ENCODE measurements around the gene KLF11.

Gene KLF11

GRCh38 chr2:10043256-10043905, at the start of gene KLF11:
Gene KLF11 (plus strand): TSS chr2:10043550. CDS start chr2:10043717, 167 bp downstream.
- DNase-seq (ENCODE audit: low spot score): peak; percentile 81

- no peak for DNase-seq (ENCODE audit: low spot score)
Observed at GRCh38 chr2:9994462-9994861, 48.9 kb upstream of the KLF11 start.

- no peak for DNase-seq (ENCODE audit: low spot score)
Observed at GRCh38 chr2:9995059-9995458, 48.3 kb upstream of the KLF11 start.

DNA sequence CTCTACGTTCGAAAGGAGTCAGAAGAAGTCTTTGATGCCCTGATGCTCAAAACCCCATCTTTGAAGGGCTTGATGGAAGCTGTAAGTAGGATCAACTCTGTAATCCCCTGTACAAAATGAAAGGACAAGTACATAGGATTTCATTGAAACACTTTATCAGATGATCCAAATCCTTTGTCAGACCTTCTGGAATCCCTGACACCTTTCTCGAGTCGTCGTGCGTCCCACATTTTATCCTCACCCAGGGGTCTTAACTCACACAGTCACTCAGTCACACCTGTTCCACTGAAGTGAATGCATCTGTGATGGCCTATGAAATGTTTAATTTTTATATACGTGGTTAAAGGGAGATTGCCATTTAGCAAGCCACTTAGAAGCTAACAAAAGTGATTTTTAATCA, 47.0 kb upstream of the KLF11 start:
- no peak for DNase-seq (ENCODE audit: low spot score)

DNA sequence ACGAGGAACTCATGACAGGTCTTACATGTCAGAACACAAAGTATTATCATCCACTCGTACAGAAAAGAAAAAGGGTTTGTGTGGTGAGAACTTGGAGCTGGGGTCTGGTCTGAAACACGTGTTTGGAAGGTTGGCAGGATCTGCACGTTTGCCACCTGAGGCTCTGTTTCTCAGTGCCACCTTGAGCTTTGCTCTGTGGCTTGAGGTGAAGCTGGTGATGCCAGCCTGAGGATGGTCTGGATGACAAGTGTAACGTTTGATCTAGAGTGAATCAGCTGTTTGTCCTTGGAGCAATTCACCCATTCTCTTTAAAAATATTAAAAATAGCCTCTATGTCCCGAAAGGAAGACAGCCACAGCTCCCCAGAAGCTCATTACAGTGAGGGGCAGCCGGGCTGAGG, 45.4 kb upstream of the KLF11 start:
- no peak for DNase-seq (ENCODE audit: low spot score)

DNA sequence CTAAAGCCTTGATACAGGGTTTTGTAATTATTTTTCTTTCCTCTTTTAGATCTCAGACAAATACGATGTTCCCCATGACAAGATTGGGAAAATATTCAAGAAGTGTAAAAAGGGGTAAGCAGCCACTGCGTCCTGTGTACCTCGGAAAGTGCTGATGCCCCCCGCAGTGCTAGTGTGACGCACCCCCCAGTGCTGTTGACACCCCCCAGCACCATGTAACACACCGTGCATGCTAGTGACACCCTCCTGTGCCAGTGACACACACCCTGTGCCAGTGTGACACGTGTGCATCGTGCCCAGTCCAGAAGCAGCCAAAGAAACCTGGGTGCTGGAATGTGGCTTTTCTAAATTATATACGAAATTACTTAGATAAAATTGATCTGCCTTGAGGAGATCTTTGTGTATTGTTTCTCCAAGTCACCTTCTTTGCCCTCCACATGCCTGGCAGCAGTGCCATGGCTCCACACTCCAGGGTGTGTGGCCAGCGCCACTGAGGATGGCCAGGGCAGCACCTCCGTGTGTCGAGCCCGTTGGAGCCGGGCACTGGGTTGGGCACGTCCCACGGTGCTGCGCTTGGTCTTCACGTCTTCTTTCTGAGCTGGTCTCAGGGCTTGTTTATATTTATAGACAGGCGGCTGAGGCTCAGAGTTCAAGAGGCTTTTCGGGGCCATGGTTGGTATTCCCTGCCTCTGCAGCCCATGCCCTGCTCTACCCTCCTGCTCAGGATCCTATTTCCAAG, 44.3 kb upstream of the KLF11 start:
- no peak for DNase-seq (ENCODE audit: low spot score)

DNA sequence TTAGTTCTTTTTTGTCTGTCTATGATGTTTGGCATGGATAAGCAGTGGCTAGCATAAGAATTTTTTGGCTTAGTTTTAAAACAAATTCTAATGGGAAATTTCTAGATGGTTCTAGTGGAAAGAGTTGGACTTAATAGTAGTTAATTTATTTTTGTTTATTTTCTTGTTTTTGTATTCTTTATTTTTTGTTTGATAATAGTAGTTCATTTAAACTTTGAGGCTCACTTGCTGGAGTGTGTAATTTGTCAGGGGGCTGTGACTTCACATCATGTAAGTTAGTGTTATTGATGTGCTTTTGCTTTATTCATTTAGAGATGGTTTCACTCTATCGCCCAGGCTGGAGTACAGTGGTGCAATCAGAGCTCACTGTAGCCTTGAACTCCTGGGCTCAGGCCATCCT, 43.7 kb upstream of the KLF11 start:
- DNase-seq (ENCODE audit: low spot score): no peak

- no peak for DNase-seq (ENCODE audit: low spot score)
Observed at GRCh38 chr2:10000541-10000940, 42.8 kb upstream of the KLF11 start.

- no peak for DNase-seq (ENCODE audit: low spot score)
Observed at GRCh38 chr2:10001586-10001985, 41.8 kb upstream of the KLF11 start.

DNA sequence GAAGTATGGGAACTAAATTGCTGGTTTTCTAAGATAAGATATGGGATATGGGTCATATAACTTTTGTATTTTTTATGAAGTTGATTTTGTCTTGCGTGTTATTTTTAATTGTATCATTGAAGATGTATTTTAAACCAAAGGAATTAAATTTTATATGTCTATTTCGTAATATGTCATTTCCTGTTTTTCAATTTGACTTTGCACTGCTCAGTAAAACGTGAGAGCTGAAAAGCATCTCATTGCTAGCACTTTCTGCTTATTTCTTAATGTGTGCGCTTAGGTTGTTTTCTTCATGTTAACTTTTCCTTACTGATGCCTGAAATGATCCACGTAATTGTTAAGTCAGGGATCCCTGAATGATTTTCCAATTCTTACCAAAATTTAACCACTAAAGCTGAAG, 41.2 kb upstream of the KLF11 start:
- DNase-seq (ENCODE audit: low spot score): no peak

DNA sequence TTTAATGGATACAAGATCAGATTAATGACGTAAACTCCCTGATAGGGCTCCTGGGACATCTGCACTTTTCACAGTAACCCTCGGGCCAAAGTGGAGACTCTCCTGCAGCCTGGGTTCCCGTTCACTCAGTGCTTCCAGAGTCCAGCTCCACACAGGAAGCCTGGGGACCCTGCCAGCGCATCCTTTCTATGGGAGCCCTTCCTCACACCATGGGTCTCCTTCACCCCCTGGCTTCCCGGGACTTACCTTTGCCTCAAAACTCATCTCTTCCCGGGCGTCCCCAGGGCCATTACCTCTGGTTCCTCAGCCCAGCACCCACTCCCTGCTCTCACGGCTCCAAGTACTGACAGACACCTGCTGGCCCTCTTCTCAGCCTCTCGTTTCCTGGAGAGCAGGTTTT, 40.7 kb upstream of the KLF11 start:
- DNase-seq (ENCODE audit: low spot score): no peak

DNA sequence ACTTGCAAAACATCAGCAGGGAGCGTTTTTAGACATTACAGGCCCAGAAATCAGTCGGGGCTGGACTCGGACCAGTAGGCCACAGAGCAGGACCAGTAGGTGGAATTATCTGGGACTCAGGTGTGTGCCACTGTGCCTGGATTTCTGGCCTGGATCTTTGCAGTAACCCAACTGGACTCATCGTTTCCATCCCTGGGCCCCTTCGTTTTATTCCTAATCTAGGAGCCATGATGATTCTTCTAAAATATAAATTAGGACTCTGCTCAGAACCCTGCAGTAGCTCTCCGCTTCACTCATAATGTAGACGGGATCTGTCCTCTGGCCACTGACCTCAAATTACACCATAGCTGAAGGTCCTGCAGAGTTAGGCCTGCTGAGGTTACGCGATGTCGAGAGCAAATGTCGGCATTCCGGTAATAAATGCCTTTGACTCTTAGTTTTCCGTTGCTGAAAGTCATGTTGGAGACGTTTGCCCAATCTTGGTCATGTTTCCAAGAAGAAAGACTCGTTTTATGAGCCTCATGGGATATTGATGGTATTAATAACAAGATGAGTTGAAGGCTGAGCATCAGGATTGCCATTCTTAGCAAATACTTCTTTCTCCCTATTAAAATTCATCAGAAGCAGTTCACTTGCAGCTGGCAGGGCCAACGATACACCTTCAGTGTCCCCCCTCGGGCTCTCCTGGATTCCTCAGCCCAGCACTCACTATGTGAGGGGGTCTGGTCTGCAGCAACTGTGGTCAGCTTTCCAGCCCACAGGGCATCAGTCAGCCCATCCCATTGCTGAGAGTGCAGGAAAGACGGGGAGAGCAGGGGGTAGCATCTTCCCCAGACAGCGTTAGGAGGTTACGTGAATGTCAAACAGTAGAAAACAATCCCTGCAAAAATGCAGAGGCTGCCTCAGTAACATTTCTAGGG, 39.9 kb upstream of the KLF11 start:
- DNase-seq (ENCODE audit: low spot score): no peak

- no peak for DNase-seq (ENCODE audit: low spot score)
Observed at GRCh38 chr2:10004401-10004800, 38.9 kb upstream of the KLF11 start.

DNA sequence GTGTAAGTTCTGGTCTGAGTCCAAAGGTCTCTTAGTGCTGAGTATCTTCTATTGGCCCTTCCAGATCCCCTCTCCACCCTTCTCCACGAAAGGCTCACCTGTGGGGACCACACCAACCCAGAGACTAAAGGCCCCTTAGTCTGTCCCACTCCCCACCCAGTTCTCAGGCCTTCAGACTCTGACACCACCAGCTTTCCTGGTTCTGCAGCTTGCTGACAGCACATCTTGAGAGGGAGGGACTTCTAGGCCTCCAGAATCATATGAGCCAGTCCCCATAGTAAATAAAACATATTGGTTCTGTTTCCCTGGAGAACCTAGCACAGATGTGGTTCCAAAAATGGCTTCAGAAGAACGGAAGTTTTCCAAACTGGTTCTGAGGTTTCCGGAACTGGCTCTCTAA, 38.5 kb upstream of the KLF11 start:
- DNase-seq (ENCODE audit: low spot score): no peak

GRCh38 chr2:10005461-10006235, 37.7 kb upstream of the KLF11 start:
- DNase-seq (ENCODE audit: low spot score): no peak

DNA sequence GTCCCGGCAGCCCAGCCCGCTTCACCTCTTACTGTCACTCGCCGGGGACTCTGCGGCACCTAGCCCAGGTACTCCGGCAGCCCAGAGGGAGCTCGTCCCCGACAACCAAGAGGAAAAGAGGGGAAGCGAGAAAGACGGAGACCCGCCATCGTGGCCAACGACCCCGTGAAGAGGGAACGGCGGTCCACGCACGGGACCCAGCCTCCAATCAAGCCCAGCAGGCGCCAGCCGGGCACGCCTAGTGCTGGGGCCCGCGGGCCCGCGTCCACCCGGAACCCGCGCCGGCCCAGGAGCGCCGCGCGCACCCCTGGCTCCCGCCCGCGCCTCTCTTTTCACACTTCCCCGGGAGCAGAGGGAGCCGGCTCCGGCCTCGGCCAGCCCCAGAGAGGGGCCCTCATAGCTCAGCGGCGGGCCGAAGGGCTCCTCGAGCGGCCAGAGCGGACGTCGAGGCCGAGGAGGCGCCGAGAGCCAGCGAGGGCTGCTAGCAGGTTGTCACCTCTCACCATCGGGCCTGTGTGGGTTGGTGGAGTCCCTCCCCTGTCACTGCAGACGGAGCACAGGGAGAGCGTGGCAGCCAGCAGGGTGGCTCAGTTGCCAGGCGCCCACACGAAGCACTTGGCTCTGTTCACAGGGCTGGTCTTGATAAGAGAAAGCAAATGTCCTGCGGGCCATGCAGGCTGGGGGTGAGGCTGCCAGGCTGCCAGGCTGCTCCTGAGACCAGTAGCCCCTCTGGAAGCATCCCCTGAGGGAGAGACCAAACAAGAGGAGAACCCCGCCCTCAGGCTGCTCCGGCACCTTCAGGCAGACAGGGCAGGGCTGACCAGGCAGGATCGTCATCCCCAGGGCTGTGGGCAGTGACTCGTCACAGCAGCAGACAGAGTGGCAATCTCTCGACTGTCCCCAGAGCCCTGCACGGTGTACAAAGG, 36.9 kb upstream of the KLF11 start:
- DNase-seq (ENCODE audit: low spot score): no peak

DNA sequence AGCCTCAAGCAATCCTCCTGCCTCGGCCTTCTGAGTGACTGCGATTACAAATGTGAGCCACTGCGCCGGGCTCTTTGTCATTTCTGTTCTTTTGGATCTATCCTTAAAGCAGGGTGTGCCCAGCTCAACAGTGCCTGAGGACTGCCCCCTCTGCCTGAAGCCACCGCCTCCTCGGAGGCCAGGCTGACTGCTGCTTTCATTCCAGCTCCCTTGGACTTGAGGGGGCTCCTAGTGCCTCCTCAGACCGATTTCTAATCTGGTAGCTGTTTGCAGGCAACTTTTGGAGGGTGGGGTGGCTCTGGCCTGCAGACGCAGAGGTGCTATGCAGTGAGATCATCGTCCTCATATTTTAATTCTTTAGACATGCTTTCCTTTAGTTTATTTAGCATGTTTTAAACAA, 35.9 kb upstream of the KLF11 start:
- DNase-seq (ENCODE audit: low spot score): no peak

DNA sequence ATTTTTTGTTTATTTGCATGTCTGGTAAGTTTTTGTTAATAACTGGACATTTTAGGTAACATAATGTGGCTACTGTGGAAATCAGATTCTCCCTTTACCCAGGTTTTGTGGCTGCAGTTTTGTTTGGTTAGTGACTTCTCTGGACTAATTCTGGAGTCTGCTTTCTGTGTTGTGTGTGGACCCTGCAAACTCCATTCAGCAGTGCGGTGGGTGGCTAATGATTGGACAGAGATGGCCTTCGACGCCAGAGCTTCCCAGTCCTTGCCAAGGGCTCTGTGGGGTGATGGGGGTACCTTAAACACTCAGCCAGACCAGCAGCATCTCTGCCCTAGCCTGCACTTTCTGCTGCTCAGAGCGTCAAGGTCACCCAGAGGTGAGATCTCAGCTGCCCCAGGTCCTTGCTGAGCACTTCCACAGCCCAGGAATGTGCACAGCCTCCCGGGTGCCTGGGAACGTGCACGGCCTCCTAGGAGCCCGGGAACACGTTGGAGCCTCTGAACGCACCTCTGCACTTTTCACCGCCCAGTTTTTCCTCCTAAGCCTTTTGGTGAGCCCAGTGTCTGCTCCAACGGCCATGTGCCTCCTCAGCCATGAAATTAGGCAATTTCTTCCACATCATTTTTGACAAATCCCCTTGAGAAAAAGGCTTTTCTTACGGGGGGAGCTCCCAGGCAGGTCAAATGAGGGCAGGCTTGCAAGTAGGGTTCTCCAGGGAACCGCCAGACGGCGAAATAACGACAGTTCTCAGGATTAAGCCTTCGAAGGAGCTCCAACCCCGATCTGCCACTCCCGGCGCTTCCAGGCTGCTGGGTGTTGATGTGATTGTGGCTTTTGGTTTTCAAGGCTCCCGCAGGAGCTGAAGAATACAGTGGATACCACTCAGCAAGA, 35.2 kb upstream of the KLF11 start:
- no peak for DNase-seq (ENCODE audit: low spot score)

DNA sequence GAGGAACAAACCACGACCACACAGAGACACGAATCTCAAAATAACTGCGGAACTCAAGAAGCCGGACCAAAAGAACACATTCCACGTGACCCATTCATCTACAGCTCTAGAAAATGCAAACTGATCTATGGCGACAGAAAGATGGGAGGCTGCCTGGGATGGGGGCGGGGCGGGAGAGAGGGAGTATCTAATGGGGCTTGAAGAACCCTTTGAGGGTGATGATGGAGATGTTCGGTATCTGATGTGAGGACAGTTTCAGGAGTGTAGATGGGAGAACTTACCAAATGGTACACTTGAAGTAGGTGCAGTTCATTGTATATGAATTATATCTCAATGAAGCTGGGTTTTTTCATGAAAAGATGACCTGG, 34.6 kb upstream of the KLF11 start:
- DNase-seq (ENCODE audit: low spot score): no peak

DNA sequence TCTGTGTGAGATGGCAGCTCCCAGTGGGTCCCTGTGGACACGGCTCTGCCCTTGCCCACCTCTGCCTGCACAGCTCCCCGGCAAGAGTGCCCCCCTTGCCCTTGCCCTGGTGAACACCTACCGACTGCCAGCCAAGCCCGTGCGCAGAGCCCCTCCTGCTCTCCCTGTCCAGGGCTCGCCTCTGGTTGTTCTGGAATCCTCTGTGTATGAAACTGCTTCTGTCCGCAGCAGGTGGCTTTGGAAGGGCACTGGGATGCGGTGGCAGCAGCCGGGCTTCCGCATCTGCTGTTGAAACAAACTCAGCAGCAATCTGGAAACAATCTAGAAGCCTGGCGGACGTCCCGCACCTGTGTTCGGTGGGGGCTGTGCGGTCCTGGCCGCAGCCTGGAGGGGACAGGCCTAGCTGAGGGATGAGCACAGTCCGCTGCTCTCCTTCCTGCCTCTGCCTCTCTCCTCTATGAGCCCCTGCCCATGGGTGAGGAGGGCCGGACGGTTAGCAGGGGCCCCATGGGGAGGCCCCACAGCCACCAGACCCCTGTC, 34.0 kb upstream of the KLF11 start:
- DNase-seq (ENCODE audit: low spot score): no peak
